DMS114 treated with DMSO at 0.1 percent for 48 hours (cell line): ENCODE data around the gene NRARP.
A peak's percentile ranks its signal among the peaks of the same experiment; 100 is the strongest.

Experiments used
- DNase-seq: peaks from one replicate; lab custom pipeline; 2025; ENCODE audit not compliant: unreplicated experiment; lab: John Stamatoyannopoulos, UW

NRARP gene

DNA sequence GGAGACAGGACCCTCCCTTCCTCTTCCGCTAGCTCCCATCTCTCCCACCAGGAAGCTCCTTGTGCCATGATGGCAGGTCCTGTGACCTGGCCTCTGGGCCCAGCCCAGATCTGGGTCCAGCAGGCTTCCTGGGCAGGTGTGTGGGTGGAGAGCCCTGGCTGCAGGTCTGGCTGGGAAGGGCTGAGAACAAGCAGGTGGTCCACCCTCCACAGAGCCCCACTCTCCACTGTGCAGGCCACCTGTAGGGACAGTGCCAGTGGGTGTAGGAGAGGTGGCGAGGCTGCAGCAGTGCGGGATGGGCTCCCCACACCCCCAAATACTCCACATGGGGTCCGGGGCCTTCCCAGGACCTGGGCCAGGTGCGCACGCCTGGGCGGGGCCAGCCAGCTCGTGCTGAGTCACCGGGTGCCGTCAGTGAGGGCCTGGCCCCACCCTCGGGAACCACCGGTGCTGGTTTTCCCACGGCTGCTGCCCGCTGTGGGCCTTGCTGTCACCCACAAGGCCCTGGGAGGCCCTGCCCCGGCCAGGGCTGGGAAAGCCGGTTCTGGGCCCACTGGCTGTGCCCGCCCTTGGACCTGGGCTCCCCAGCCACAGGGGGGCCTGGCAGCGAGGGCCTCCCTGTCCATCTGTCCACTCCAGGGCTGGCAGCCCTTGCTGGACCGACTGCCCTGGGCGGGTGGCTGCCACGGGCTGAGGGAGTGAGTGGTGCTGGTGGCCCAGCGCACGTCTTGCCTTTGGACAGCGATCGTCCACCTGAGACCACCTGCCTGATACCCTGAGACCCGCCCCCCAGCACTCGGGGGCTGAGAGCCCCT is 9.3 kb upstream of the NRARP start:
- no peak for DNase-seq

DNA sequence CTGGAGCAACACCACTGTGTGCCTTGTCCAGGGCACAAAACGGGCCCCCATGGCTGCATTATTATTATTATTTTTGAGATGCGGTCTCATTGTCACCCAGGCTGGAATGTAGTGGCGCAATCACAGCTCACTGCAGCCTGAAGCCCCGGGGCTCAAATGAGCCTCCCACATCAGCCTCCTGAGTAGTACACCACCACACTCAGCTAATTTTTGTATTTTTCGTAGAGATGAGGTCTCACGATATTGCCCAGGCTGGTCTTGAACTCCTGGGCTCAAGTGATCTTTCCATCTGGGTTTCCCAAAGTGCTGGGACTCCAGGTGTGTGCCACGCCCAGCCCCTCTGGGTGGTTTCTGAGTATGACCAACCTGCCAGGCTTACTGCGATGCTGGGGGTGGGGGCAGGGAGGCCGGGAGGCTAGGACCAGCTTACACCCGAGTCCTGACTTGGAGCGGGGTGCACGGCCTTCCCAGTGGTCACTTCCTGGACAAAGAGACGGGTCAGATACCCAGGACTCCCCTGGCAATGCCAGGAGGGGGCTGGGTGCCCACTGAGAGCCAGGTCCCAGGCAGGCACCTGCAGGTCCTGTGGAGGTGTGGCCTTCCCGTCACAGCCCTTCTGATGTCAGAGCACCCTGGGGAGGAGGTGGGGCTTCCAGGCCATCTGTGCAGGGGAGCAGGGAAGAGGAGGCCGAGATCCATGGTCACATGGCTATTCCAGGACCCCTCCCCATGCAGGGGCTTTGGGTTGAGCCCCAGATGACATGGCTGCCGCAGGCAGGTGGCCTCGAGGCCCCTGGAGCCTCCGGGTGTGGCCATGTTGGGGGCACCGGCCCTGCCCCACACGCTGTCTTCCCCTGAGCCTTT is 8.3 kb upstream of the NRARP start:
- no peak for DNase-seq

DNA sequence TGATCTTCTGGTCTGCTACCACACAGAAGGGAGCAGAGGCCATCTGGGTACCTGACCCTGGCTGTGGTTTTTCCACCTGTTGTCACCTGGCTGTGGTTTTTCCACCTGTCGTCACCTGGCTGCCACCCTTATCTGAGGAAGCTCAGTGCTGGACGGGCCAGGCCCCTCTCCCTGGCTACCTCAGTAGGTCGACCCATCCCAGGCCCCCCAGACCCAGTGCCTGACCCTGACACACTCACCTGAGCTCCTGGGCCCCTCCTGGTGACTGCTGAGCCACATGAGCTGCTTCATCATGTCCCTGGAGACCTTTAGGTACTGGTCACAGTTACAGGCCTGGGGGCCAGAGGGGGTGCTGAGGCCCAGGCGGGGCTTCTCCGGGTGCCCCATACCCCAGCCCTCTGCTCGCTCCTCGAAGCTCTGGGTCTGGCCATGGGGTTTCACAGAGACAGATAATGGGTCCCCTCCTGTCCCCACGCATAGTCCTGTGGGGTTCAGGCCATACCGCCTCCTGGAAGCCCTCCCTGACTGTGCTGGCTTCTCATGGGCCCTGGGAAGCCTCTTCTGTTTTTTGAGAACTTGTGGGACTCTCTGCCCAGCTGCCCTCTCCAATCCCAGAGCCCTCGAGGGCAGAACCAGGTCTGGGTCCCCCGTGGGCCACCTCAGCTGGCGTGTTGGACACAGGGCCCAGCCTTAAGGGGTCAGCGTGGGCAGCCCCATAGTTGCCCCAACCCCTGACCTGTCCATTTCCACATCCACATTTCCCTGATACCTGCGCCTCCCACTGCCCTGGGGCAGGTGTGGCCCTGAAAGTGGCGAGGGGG is 7.5 kb upstream of the NRARP start:
- no peak for DNase-seq

DNA sequence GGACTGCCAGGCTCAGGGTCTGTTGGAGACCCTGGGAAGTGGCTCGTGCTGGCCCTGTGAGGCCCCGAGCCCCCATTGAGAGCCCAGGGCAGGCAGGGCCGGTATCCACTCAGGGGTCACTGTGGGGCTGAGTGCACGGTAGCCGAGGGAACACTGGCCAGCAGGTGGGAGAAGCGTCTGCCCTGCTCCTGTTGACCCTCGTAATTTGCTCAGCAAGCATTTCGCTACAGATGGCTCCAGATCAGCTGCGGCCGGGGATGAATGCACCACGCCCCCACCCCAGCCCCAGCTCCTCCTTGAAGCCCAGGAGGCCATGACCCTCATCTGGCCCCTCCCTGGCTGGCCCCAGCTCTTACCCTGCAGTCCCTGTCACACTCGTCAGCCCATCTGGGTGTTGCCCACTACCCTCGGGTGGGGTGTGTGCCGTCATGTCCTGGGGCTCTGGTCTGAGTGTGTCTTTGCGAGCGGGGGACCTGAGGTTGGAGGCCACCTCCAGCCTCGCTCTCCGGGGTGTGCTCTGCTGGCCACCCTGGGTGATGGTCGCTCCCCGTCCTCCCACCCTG is 6.1 kb upstream of the NRARP start:
- DNase-seq: no peak

DNA sequence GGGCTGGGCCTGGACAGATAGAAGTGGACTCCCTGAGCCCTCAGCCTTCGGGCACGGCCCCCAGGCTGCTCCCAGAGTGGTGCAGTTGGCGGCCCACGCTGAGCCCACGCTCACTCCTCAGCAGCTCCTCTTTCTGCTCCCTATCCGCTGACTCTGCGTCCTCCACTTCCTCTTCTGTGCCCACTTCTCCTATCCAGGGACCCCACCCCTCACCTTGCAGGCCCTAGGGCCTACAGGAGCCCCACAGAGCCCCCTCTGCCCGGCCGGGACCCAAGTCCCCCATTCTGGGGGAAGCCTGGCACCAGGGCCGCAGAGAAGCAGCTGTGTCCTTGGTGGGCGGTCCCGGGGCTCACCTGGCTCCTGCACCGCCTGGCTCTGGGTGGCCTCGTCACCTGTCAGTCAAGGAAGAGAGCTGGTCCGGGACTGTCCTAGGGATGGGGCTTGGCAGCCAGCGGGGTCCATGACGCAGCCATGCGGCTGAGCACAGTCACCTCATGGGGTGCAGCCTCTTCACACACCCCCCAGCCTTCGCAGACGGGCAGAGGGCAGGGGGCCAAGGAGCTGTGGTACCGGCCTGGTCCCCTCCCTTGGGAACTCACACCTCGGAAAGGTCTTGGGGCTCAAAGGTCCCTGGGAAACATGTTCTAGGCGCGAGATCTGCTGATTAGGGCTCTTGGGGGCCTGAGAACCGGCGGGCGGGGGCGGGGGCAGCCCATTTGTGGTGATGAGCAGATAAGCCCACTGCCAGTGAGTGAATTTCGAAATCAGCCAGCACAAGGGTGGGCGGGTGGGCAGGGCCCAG is 5.4 kb upstream of the NRARP start:
- no peak for DNase-seq

DNA sequence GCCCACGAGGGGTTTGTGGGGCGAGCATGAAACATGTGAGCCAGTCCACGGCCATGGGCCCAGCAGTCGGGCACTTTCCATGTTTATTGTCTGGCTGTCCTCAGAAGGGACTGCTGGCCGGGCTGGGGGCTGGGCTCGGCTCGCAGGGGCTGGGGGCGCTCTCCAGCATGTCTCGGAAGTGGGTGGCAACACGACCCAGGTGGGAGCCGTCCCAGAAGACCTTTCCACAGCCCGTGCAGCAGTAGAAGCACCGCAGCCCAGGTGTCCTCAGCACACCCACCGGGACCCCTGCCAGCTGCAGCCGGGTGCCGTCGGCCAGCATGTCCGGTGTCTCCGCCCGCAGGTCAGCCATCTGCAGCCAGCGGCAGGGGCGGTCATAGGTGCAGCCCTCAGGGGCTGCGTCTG is 4.8 kb upstream of the NRARP start:
- no peak for DNase-seq

GRCh38 chr9:137306066-137306849 is 4.2 kb upstream of the NRARP start:
- no peak for DNase-seq

GRCh38 chr9:137305798-137306065 is 3.7 kb upstream of the NRARP start:
- no peak for DNase-seq

DNA sequence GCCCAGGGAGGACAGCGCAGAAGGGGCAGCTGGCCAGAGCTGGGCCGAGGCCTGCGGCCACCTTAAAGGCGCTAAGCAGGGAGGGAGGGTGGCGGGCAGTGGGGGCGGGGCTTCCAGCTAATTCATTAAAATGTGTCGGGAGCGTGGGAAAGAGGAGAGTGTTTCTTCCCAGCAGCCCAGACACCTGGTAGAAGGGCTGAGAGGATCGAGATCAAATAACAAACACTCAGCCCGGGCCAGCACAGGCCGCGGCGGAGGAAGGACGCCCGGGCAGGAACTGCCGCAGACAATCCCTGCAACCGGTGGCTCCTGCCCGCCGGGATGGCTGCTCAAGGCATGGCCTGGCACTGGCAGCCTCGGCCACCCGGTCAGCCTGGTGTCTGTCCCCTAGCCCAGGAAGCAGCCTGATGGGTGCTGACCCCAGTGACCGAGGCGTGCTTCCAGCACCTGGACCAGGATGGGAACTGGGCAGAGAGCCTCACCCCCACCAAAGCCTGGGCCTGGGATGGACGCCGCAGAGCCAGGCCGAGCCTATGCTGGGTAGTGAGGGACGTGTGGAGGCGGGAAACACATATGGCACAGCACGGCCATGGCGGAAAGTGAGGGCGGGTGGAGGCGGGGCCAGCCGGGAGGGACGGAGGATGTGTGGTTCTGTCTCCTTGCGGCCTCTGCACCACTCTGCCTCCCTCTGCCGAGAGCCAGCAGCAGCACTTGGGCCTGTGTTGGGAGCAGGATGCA is 3.2 kb upstream of the NRARP start:
- DNase-seq: no peak

- DNase-seq: no peak
Measured at GRCh38 chr9:137304383-137305059, 2.5 kb upstream of the NRARP start.

GRCh38 chr9:137303893-137304382 is 1.9 kb upstream of the NRARP start:
- no peak for DNase-seq

DNA sequence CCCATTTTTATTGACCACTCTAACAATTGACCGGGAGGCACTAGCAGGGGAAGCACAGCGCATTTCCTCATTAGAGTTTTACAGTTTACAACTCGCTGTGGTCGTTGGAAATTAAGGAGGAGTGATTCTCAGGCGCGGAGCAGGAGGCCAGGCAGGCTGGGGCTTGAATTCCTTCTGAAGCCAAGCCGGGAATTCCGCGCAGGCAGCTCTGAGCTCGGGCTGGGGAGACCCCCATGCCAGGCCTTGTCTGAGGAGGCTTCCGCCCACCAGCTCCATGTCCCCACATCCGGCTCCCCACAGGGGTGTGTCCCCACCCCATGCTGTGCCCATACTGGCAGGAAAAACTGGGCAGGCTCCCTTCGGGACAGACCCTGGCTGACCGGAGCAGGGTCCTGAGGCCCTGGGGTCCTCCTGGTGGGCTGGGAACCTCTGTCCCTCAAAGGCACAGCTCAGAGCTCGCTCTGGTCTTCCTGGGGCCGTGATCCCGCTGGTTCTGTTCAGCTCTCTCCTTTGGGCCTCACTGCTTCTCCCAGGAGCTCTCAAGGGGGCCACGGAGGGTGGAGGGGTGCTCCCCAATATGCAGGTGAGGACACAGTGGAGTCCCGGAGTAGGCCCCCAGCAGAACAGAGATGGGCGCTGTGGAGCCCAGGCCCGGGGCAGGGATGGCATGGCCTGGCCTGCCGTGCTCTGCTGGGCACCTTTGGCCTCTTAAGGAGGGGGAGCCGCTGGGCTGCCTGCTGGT is 1.3 kb upstream of the NRARP start:
- no peak for DNase-seq

DNA sequence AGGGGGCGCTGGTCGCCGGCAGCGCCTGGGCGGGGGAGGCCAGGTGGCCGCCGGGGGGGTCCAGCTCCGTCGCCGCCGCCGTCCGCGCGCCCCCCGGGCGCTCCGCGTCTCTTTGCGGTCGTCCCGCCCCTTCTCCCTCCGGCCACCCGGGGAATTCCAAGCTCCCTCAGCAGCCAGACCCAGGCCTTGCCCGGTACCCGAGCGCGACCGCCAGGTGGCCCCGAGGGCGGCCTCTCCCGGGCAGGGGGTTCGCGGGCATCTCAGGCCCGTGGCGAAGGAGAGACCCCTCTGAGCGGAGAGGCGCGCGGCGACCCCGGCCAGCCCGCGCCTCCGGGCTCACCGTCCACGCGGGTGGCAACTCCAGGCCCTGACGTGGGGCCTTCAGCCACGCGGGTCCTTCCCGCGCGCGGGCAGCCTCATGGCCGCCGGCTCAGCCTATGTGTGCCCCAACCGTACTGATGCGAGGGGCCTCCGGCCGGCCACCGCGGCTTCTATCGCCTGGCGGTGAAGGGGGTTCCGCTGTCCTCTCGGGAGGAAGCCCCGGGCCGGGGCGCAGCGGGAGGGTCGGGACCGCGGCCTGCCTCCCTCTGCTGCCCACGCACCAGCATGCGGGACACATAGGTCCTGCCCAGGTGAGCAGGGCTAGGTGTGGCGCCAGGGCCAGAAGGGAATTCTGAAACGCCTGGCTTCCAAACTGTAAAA is 529 bp upstream of the NRARP start:
- no peak for DNase-seq

- DNase-seq: peak; percentile 12
Measured at GRCh38 chr9:137301081-137301947, 757 bp downstream of the NRARP start.

- DNase-seq: no peak
Measured at GRCh38 chr9:137300567-137301080, 1.4 kb downstream of the NRARP start.

- DNase-seq: no peak
Measured at GRCh38 chr9:137299938-137300337, 2.1 kb downstream of the NRARP start.
